ENCODE results near the gene BPIFB2.

Gene BPIFB2

DNA sequence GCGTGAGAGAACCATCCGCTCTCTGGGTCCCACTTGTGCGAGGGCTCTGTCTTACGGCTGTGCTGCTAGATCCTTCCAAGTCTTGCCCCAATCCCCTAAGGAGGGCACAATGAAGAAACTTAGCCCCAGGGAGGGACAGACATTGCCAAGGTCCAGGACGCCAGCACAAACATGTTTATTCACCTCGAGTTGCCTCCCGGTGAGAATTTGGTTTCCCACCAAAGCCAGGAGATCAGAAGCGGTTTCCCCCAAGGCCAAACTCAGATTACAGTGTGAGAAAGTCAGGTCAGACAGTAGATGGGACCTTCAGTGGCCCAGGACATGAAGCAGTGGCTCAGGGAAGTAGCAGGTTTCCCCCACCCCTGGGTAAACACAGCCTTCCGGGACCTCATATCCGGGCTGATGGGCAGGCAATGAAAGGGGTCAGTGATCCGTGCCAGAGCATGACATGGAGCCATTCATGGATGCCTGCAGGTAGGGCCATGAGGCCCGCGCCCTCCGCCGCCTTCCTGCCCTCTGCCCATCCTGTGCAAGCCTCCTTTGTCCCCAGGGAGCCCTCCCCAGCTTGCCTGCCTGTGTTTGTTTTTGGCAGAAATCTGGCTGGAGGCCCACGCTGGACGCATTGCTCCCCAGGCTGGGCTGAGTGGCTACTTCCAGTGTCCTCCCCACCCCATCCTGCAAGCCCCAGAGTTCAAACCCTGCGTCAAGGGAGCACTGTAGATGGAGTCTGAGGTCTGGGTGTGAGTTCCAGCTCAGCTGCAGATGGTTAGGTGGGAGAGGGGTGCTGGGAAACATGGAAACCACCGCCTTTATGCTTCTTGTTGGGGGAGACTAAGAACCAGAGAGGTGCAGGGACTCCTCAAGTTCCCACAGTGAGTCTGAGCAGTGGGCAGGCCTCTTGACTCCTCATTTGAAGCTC is 2.0 kb downstream of the BPIFB2 start:
- no peak for DNase-seq

DNA sequence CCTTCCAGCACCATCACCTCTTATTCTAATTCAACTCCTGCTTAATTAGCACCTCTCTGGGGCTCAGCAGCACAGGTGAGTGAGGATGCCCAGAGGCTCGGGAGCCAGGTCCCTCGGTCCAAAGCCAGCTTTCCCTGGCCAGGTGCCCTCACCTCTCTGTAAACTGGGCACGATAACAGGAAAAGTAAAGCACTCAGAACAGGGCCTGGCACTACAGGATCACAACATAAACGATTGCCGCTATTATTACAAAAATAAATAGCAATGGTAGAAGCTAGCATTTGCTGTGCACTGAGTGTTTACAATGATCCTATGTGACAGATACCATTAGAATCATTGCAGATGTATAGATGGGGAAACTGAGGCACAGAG is 2.6 kb downstream of the BPIFB2 start:
- no peak for DNase-seq

DNA sequence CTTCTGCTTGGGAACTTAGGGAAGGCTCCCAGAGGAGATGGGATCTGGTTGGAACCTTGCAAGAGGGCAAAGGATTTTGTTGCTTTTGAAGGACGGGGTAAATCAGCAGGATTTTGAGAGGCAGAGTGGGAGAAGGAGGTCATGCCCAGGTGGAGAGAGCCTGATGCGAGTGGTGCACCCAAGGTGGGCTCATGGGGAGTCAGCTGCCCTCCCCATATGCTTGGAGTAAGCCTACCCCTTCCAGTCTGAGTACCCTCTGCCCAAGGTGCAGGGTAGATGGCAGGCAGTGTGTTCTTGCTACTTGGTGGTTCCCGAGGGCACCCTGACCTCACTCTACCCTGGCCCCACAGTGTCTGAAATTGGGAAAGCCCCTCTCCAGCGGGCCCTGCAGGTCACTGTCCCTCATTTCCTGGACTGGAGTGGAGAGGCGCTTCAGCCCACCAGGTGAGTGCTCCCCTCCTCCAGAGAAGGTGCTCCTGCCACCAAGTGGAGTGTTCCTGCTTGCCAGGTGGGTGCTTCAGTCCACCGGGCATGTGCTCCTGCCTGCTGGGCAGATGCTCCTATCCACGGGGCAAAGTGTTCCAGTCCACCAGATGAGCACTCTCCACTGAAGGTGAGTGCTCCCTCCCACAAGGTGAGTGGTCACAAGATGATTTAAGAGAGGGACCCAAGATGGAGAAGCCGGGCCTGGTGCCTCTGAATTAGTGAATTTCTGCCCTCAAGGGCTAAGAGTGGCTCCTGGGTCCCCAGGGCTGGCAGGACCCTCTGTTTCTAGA is 3.4 kb downstream of the BPIFB2 start:
- no peak for DNase-seq

DNA sequence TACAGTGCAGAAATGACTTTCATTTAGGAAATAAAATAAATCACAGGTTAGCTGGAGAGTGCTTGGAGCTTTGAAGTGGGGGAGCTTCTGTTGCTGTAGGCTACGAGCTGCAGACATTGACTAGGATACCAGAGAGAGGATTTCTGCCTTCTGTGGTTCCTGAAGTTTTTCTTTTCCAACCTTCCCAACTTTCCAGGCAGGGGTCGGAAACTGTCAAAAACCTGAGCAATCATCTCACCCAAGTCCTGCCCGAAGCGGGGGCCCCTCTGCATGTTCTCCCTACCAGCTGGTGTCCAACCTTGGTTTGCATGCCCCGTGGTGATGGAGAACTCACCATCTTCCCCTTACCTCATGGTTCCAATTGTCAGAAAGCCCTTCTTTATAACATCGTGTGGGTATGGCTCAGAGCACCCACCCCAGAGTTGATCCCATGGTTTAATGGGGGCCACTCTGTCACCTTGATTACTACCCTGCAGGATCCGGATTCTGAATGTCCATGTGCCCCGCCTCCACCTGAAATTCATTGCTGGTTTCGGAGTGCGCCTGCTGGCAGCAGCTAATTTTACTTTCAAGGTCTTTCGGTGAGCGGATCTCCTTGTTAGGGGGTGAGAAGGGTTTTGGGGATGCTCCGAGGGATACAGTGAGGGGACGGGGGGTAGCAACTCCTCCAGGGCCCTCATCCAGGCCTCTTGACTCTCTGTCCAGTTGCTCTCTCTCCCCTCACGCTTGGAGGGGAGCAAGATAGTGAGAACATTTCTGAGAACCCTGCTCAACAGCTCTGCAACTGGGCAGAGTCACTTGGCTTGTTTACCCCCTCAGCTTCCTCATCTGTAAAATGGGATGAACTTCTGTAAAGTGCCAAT is 5.1 kb downstream of the BPIFB2 start:
- no peak for DNase-seq

DNA sequence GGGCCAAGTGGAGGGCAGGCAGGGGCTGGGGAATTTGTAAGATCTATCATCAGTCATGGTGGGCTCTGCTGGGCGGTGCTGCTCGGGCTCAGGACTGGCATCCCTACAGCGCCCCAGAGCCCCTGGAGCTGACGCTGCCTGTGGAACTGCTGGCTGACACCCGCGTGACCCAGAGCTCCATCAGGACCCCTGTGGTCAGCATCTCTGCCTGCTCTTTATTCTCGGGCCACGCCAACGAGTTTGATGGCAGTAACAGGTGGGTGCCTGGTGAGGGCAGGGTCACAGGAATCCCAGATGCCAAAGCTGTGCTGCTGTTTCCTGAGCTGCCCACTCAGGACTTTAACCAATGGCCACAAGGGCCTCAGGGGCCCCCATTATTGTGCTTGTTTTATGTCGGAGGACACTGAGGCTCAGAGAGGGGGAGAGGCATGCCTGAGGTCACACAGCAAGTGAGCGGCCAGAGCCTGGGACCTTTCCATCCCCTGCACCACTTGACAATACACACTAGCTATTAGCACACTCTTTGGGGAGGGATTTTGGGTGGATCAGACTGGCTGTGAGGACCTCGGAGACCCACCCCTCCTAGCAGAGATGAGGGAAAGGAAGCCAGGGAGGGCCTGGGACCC is 6.3 kb downstream of the BPIFB2 start:
- DNase-seq, result no peak

DNA sequence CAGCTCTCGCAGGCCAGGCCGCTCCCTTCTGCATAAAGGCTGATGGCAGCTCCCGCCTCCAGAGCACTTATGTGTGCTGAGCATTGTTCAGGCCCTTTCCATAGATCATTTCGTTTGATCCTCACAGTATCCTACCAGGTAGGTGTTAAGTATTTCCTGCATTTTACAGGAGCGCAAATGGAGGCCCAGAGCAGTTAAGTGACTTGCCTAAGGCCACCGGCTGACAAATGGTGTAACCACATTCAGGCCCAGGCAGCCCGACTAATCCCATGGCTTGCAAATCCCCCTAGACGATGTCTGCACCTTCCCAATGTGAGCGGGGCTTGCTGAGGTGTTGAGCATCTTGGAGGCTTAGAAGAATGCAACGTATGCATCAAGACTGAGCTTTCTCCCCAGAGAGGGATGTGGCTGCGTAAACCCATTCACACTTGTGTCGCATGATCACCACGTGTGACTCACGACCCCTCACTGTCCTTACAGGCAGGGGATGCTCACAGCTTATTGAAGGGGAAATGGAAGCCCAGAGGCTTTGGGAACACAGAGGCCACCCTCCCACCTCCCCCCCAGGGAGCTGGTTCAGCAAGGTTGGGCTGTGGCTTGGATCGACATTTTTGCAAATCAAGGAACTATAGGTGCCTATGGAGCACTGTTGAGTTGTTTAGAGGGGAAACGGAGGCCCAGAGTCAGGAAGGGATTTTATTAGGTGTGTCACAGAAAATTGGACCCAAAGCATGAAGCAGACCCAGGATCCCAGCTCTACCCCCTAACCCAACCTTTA is 7.0 kb downstream of the BPIFB2 start:
- no peak for DNase-seq

DNA sequence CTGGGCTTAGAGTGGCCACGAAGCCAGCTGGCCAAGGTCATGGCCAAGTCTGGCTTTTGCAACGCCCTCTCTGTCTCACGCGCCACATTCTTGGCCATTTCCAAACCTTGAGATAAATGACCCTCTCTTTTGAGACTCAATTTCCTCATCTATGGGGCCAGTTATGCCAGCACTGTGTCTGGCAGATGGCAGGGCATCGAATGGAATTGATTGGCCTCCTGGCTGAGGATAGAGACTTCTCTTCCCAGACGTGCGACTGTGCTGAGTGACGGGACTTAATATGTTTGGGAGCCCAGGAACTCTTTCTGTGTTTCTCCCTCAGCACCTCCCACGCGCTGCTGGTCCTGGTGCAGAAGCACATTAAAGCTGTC is 7.6 kb downstream of the BPIFB2 start:
- DNase-seq, result no peak

DNA sequence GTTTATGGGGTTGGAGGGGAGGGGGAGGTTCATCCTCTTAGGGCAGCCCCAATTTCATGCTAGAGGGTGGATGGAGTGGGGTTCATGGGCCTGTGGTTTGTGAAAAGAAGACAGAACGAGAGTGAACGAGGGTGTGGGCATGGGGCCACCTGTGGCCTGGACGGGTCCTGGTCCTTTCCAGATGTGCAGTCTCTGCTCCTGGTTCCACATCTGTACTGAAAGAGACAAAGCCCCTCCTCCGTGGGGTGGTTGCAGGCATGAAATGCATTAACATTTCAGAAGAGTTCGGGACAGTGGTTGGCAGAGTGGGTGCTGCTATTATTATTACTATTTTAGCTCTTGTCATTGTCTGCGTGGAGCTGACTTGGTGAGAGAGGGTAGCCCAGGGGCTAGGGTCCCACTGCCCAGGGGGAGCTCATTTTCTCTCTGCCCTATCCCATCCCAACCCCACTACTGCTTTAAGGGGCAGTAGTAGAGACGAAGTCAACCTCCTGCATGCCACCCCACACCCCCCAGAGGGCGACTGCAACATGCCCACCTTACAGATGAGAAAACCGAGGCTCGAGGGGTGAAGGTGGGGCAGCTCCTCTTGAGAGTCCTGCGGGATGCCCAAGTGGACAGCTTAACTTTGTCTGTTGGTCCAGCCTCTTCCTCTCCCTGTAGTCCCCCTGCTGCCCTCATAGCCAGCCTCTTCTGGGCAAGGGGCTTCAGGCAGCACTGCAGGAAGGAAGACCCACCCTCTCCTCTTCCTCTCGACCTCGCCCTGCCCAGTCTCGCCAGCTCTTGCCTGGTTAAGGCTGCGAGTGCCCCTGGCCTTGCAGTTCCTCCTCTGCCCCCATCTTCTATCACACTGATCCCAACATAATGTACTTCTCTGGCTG is 8.4 kb downstream of the BPIFB2 start:
- no peak for DNase-seq

DNA sequence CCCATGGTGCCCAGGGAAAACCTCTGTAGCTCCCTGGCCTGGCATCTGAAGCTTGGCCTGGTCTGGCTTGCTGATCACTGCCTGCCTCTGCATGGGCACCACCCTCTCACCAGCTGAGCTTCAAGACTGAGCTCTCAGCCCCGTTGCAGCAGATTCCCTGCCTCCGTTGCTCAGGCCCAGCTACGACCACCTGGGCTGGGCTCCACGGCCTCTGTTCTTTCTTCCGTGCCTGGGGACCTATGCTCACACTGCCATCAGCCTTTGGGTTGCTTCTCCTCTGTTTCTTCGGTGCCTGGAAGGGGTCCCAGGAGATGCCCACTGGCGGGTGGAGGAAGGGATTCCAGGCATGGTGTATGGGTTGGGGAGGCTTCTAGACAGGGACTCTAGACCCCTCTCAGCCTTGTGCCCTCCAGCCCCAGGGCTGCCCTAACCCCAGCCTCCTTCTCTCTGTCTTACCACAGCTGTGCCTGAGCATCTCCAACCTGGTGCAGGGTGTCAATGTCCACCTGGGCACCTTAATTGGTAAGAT is 9.1 kb downstream of the BPIFB2 start:
- DNase-seq, result no peak

DNA sequence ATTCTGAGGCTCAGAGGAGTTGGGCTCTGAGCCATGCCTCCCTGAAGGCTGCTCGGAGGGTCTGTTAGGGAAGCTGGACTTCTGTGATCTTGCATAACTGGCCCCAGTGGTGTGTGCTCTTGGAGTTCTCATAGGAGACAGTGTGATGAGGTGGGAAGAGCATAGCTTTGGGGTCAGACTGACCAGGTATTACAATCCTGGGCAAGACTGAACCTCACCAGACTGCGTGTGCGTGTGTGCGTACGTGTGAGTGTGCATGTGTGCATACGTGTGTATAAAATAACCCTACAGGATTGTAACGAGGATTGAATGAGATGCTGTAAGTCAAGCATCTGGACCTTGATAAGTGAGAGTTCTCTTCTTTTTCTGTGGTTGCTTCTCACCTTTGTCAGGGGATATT is 10.0 kb downstream of the BPIFB2 start:
- no peak for DNase-seq

DNA sequence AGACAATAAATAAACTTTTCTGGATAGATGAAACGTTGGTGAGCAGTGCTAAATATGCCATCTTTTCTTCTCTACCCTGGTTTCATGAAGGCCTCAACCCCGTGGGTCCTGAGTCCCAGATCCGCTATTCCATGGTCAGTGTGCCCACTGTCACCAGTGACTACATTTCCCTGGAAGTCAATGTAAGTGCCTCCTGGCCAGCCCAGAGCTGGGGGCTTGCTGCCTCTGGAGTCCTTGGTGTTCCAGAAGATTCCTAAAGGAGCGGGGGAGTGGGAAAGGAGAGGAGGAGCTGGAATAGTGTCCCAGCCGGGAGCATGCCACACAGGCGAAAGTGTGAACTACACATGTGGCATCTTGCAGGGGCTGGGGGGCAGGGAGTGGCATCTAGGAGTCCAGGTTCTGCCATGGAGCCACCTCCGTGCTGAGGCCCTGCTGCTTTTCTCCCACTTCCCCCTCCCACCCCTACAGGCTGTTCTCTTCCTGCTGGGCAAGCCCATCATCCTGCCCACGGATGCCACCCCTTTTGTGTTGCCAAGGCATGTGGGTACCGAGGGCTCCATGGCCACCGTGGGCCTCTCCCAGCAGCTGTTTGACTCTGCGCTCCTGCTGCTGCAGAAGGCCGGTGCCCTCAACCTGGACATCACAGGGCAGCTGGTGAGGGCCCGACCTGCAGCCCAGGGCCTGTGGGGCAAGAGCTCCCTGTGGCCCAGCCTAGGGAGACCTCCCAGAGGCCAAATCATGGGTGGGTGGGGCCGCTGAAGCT is 10.8 kb downstream of the BPIFB2 start:
- DNase-seq, result no peak

DNA sequence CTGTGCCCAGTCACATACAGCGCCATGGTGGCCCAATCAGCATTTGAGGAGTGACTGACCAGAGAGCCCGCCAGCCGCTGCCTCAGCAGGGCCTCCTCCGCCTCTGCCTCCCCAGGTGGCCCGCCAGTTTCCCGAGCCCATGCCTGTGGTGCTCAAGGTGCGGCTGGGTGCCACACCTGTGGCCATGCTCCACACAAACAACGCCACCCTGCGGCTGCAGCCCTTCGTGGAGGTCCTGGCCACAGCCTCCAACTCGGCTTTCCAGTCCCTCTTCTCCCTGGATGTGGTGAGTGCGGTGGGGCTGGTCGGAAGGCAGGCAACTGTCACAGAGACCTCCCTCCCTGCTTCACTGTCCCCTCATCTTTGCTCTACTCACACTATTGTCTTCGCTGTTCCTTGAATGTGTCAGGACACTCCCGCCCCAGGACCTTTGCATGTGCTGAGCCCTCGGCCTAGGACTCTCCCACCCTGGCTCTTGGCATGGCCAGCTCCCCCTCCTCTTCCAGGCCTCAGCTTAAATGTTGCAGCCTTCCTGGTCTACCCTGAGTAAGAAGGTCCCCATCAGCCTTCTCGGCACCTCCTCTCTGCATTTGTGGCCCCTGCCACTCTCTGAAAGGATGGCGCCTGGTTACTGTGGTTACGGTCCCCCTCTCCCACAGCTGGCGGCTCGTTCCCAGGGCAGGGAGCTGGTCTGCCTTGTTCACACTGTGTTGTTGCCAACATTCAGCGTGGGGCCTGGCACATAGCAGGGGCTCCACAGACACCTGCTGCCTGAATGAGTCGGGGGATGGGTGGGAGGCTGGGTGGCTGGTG is 12.2 kb downstream of the BPIFB2 start:
- DNase-seq, result no peak

DNA sequence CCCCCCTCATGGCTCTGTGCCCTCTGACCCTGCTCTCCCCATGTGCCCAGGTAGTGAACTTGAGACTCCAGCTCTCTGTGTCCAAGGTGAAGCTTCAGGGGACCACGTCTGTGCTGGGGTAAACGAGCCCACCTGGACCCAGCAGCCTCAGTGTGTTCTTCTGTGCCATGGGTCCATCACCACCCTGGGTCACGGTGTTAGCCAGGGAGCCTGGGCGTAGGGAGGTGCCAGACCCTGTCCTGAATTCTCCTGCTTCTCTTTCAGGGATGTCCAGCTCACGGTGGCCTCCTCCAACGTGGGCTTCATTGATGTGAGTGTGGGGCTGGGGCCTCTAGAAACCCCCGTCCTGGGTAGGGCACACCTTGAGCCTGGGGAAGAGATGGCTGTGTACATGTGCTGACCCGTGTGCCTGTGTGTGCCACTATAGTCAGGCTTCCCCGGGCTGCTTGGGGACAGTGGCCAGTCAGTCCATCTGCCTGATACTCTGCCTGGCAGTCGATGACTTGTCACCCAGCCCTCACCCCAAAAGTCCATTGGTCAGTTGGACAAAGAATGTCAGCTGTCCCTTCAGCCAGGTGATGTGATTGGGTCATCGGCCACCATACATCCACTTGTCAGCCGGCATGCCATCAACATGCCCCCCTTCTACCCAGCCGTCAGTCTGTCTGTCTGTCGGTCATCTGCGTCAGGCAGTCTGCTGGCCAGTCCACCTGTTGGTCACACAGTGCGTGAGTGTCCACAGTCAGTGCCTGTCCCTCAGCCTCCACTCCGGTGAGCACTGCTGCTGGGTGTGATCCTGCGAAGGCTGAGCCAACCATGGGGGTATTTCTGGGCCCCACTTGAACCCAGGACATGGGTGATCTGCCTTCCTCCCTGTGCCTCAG is 13.0 kb downstream of the BPIFB2 start:
- no peak for DNase-seq

DNA sequence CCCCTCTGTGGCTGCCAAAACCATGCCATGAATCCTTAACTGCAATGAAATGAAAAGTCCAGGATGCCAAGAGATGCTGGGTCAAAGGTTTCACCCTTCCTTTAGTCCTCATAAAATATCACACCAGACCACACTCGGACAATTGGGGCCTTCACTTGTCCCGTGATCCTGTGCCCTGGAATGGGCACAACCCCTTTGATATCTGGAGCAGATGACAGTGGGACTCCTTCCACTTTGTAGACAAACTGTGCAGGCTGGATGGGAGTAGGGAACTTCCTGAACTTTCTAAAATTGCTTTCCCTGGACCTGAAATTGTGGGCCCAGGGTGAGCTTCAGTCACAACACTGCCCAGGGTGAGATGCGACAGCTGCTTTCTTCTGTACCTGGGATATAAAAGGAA is 14.4 kb downstream of the BPIFB2 start:
- DNase-seq, result no peak

DNA sequence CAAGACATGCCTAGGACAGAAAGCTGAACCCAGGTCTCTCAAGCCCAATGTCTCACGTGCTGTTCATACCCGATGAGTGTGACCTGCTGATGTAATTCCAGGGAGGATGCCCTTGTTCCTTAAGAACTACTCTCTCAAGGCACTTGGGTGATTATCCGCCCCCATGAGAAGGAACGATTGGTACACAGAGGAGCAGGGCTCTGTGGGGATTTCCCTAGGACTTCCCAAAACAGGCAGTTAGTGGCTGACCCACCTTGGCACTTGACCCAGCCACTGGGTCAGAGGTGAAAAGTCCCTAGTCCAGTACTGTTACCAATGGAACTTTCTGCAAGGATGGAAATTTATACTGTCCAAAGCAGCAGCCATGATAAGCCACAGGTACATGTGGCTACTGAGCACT is 14.8 kb downstream of the BPIFB2 start:
- DNase-seq, result no peak

DNA sequence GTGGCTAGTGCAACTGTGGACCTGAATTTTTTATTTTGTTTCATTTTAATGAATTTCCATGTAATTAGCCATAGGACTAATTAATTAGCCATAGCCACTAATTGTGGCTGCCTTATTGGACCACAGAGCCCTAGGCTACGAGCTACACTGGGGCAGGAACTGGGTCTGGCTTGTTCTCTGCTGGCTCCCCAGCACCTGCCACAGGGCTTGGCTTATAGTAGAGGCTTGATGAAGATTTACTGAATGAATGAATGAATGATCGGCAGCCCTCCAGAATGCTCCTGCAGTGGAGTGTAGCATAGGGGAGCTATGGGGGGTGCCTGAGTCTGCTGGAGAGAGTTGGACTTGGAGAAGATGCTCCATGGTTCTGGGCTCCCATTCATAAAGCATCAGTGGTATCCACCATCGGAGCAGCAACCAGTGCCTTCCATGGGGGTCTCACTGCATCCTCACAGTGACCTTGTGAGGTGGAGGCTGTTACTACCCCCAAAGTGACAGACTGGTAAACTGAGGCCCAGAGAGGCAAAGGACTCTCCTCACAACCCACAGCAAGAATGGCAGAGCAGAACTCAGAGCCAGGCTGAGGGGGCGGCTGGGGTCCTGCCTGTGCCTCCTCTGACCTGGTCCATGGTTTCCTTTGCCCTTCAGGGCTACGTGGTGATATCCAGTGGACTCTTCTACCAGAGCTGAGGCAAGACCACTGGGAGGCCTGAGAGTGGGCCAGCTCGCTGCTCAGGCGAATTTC is 15.4 kb downstream of the BPIFB2 start:
- DNase-seq, result no peak

All from activated T-cell treated with anti-CD3 and anti-CD28 coated beads, Interleukin-2, amount 50 U/mL, for 48 hours (primary cell).